K562 (cell line): ENCODE results near the gene COL9A2. TPM values are rescaled to one million over a fixed set of nuclear protein-coding genes. Genes with fewer than 3 reads are reported as not detected.

ENCODE experiments used
- FOSL1 ChIP-seq: fragments of 200-800 bp; sonication (Bioruptor generic); conservative IDR thresholded peaks from 2 replicates; pipeline ENCODE4 v1.6.1; 2016; ENCODE audit warnings: missing genetic modification characterization, missing compliant biosample characterization
- GABPB1 ChIP-seq: sonication (generic); formaldehyde crosslinking; IDR thresholded peaks from 2 replicates; pipeline ENCODE4 v1.8.0; 2022; ENCODE audit warnings: mild to moderate bottlenecking, missing genetic modification reagents
- MIER1 ChIP-seq: fragments of 450-650 bp; IDR thresholded peaks from 2 replicates; pipeline ENCODE4 v1.6.1; 2016; ENCODE audit warnings: antibody characterized with exemption, mild to moderate bottlenecking, low read depth
- NFRKB ChIP-seq: fragments of 450-650 bp; IDR thresholded peaks from 2 replicates; pipeline ENCODE4 v1.6.1; 2016; ENCODE audit warnings: low read depth
- RBBP5 ChIP-seq: fragments of 200-600 bp; sonication (generic); IDR thresholded peaks from 2 replicates; pipeline ENCODE4 v1.6.1; 2012; ENCODE audit warnings: borderline replicate concordance, mild to moderate bottlenecking, low read length, control low read depth, inconsistent platforms; ENCODE audit not compliant: insufficient read depth, poor library complexity, severe bottlenecking
- SREBF2 ChIP-seq: sonication (generic); formaldehyde crosslinking; IDR thresholded peaks from 2 replicates; pipeline ENCODE4 v1.4.0; 2020; ENCODE audit warnings: mild to moderate bottlenecking, missing genetic modification reagents
- TRIM24 ChIP-seq, 2 experiments: fragments of 450-650 bp; IDR thresholded peaks; 2 replicates each; pipeline ENCODE4 v1.6.1; 2016
- ZNF318 ChIP-seq, 2 experiments: fragments of 450-650 bp; IDR thresholded peaks; 2 replicates each; pipeline ENCODE4 v1.6.1; 2016; ENCODE audit warnings: mild to moderate bottlenecking in 2 of 2, borderline replicate concordance in 1 of 2, low read depth in 1 of 2, moderate library complexity in 1 of 2
- polyA plus RNA-seq, 8 experiments: library from polyadenylated mRNA; depleted of rRNA in 4 of 8; stranded (reverse) in 5 of 8; unstranded in 3 of 8; fragments of >200 nt; fragmentation: Nextera tagmentation in 2 of 8; fragmentation: Illumina TruSeq in 1 of 8; extraction: Ambion mirVana in 2 of 8; extraction: Trizol in 1 of 8; gene quantifications; 2 replicates each; pipeline versions ENCODE4 v1.2.1 to v1.2.3, GENCODE V29; 2011 to 2014; ENCODE audit warnings: inconsistent platforms in 1 of 8, missing spikeins in 1 of 8
- total RNA-seq, 7 experiments: library from RNA; depleted of rRNA in 6 of 7; stranded (reverse); fragments of >200 nt in 6 of 7; fragmentation: Illumina TruSeq in 2 of 7; extraction: Trizol in 2 of 7; gene quantifications; 2 replicates each; pipeline versions ENCODE4 v1.2.1 to v1.2.3, GENCODE V29; 2011 to 2021; ENCODE audit warnings: low replicate concordance in 1 of 7
- TF ChIP-seq, protein P1 (sequence below): fragments of 250-450 bp; sonication (Bioruptor Pico); IDR thresholded peaks from 2 replicates; pipeline ENCODE4 v1.5.0; 2020; ENCODE audit warnings: mild to moderate bottlenecking, borderline replicate concordance
- TF ChIP-seq, protein P2 (sequence below): fragments of 450-650 bp; IDR thresholded peaks from 2 replicates; pipeline ENCODE4 v1.7.1; 2018; ENCODE audit warnings: mild to moderate bottlenecking, low read depth; ENCODE audit not compliant: partially characterized antibody
- TF ChIP-seq, protein P3 (sequence below): conservative IDR thresholded peaks from 2 replicates; pipeline ENCODE4 v1.6.1; 2011; ENCODE audit warnings: low read depth, mild to moderate bottlenecking, low read length; ENCODE audit not compliant: control insufficient read depth

Gene COL9A2
- total and polyA plus RNA-seq, 9 of the 15 experiments (the other 6 are each of a cell fraction or from before 2014, with no cell fraction given): 0.03 to 2.2 (median 0.31) TPM

DNA sequence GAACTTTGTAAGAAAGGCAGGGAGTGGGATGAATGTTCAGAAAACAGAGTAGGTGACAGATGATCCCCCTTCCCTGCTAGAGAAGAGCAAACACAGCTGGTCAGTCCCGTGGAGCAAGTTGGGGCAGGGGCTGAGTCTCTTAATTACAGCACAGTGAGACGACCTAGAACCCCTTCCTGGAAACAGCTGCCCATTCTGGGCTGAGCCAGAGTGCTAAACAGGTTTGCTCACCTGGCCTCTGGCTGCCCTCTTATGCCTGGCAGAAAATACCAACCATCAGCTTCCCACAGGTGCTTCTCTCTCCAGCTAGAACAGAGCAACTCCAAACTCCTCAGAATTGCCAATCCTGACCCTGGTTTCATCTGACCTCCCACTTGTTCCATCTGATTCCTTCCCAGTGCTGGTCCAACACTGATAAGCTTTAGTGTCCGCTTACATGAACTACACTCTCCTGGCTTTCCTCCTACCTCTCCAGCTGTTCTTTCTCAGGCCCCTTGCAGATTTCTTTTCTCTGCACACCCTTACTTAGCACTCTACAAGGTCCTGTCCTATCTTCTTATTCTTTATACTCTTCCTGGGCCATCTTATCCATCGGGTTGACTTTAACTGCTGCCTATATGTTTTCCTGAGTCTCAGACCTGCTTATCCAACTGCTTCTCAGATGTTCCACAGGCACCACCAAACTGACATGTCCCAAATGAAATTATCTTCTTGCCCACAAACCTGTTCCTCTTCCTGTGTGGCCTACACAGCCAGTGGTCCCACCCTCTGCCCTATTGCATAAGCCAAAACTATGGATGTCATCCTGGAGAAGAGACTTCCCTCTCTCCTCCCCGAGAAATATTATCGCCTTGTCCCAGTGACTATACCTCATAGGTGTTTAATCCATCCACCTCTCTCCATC is 22.6 kb upstream of the COL9A2 start (continued):
- TF ChIP-seq RBBP5: no peak
- TF ChIP-seq, protein P1, sequence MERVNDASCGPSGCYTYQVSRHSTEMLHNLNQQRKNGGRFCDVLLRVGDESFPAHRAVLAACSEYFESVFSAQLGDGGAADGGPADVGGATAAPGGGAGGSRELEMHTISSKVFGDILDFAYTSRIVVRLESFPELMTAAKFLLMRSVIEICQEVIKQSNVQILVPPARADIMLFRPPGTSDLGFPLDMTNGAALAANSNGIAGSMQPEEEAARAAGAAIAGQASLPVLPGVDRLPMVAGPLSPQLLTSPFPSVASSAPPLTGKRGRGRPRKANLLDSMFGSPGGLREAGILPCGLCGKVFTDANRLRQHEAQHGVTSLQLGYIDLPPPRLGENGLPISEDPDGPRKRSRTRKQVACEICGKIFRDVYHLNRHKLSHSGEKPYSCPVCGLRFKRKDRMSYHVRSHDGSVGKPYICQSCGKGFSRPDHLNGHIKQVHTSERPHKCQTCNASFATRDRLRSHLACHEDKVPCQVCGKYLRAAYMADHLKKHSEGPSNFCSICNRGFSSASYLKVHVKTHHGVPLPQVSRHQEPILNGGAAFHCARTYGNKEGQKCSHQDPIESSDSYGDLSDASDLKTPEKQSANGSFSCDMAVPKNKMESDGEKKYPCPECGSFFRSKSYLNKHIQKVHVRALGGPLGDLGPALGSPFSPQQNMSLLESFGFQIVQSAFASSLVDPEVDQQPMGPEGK: no peak
- TF ChIP-seq SREBF2 (CRISPR knock-in tag): no peak
- TF ChIP-seq FOSL1 (tag): no peak
- no peak for TF ChIP-seq MIER1
- TF ChIP-seq GABPB1 (CRISPR knock-in tag): no peak
- no peak for TF ChIP-seq NFRKB
- 0 out of 4 replicates have a peak, but pooled peaks of 1 of the 2 experiments have one; percentile 32 for TF ChIP-seq ZNF318 (IDR thresholded peaks at IDR 0.05; ENCODE audit: borderline replicate concordance in 1 of 2, low read depth in 1 of 2)
- peak; percentile 73 to 74 for TF ChIP-seq TRIM24 (IDR thresholded peaks at IDR 0.05)
- TF ChIP-seq, protein P2, sequence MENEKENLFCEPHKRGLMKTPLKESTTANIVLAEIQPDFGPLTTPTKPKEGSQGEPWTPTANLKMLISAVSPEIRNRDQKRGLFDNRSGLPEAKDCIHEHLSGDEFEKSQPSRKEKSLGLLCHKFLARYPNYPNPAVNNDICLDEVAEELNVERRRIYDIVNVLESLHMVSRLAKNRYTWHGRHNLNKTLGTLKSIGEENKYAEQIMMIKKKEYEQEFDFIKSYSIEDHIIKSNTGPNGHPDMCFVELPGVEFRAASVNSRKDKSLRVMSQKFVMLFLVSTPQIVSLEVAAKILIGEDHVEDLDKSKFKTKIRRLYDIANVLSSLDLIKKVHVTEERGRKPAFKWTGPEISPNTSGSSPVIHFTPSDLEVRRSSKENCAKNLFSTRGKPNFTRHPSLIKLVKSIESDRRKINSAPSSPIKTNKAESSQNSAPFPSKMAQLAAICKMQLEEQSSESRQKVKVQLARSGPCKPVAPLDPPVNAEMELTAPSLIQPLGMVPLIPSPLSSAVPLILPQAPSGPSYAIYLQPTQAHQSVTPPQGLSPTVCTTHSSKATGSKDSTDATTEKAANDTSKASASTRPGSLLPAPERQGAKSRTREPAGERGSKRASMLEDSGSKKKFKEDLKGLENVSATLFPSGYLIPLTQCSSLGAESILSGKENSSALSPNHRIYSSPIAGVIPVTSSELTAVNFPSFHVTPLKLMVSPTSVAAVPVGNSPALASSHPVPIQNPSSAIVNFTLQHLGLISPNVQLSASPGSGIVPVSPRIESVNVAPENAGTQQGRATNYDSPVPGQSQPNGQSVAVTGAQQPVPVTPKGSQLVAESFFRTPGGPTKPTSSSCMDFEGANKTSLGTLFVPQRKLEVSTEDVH: peak; percentile 27
- TF ChIP-seq, protein P3, sequence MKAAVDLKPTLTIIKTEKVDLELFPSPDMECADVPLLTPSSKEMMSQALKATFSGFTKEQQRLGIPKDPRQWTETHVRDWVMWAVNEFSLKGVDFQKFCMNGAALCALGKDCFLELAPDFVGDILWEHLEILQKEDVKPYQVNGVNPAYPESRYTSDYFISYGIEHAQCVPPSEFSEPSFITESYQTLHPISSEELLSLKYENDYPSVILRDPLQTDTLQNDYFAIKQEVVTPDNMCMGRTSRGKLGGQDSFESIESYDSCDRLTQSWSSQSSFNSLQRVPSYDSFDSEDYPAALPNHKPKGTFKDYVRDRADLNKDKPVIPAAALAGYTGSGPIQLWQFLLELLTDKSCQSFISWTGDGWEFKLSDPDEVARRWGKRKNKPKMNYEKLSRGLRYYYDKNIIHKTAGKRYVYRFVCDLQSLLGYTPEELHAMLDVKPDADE: no peak
